Measurements from ENCODE around the gene PYURF.

Gene PYURF

DNA sequence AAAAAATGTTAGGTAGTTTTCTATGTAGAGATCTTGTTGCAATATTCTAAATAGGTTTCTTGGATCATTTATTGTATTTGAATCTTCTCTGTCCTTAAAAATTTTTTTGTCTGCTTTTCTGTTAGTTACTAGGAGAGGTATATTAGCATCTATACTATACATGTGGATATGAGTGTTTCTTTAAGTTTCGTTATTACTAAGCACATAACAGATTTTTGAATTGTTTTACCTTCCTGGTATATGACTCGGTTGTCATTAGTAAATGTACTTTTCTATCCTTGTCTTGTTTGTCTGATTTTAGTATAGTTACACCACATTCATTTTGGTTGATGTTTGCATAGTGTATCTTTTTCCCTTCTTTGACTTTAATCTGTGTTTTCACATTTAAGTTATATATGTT, 20.2 kb downstream of the PYURF start:
- no peak for DNase-seq

DNA sequence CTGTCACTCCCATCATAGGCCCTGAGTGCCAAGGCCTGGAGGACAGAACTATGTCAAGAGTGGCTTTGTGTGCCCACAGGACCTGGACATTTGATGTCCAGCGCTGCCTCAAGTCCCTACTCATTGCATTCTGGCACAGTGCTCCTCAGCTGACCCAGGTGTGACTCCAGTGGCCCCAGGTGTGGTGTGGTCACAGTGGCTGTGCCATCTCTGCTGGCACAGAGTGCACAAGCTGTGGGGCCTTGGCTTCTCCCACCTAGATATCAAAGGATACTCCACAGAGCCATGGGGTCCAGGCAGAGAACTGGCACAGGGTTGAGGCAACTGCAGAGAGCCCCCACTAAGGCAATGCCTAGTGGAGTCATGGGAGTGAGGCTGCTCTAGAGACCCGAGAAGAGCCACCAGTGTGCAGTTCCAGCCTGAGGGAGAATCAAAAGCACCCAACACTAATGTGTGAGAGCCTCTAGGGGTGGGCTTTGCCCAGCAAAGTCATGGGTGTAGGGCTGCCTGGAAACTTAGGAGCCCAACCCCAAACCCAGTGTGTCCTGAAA, 25.6 kb downstream of the PYURF start:
- DNase-seq = no peak

DNA sequence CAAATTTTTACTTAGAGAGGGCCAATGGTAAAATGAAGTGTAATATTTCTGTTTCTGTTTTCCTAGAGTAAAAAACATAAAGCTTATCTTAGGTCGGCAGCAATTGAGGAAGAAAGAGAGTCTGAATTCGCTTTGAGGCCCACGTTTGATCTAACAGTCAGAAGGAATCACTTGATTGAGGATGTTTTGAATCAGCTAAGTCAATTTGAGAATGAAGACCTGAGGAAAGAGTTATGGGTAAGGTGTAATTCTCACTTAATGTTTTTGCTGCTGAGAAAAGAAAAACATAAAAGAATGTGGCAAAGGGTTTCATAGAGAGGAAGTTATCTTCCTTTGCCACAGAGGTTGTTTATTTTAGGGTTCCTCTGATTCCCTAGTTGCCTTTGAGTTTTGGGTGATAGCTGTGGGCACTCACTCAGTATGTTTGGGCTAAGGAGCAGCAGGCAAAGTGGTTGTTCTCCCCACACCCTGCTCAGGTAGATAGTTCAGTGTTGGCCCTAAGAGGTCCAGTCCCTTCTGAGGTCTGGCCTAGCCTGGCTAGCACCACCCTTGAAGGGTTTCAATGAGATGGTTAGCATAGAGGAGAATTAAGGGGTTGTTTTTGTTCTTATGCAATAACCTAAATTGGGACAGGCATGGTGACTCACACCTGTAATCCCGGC, 34.3 kb downstream of the PYURF start:
- no peak for DNase-seq

DNA sequence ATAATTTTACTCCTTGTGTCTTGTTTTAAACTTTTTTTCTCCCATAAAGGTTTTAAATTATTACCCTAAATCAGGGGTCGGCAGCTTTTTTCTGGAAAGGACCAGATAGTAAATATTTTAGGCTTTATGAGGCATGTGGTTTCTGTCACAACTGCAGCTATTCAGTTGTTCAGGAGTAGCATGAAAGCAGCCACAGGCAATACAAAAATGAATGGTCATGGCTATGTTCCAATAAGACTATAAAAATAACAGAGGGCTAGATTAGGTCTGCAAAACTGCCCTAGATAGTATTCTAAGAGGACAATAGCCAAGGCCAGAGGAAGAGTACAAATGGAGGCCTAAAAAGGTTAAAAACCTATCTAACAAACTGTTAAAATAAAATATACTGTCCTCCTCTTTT, 42.0 kb downstream of the PYURF start:
- no peak for DNase-seq

DNA sequence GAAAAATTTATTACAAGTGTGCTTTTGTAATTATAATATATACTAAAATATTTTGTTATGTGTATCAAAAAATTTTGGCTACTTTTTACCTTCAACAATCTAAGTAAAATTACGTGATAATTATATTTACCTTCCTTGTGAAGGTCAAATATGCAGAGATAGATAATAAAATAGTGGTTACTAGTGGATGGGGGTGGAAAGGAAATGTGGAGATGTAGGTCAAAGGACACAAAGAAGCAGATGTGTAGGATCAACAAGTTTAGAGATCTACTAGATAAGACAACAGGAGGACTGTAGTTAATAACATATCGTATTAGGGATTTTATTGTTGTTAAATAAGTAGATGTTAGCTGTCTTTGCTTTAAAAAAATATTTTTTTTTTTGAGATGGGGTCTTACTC, 45.3 kb downstream of the PYURF start:
- no peak for DNase-seq

DNA sequence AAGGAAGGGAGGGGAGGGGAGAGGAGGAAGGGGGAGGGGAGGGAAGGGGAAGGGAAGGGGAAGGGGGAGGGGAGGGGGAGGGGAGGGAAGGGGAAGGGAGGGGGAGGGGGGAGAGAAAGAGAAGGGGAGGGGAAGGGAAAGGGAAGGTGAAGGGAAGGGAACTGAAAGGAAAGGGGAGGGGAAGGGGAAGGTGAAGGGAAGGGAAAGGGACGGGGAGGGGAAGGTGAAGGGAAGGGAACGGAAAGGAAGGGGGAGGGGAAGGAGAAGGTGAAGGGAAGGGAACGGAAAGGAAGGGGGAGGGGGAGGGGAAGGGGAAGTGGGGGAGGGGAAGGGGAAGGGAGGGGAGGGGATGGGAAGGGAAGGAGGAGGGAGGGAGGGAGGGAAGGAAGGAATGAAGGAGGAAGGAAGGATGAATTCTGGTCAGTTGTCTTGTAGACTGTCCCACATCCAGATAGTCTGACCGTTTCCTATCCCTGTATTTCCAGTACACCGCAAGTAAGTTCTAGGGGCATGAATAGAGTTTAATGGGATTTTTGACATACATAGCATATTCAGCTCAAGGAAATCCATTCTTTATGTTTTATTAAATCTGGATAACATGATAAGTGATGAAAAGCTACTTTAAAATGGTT, 46.2 kb downstream of the PYURF start:
- no peak for DNase-seq
